GM12878 (cell line): ENCODE data around the gene REEP2. TPM values are rescaled to one million over a fixed set of nuclear protein-coding genes. Genes with fewer than 3 reads are reported as not detected.

Source experiments
- ATAC-seq: fragments of 200-7000 bp; cut with Tn5 transposase; 3 replicates; pipeline ENCODE4 v1.9.1; 2020; ENCODE audit warnings: mild to moderate bottlenecking, moderate library complexity
- BruUV-seq: library from RNA; stranded (reverse); fragments of 400-500 nt; replicated peaks from 2 replicates; lab custom pipeline; 2021; lab: Mats Ljungman, UMichigan
- CTCF ChIA-PET: fragments of 300-600 bp; sonication (Branson Sonifier 250); formaldehyde crosslinking; extraction: SDS; loops from one replicate; lab custom pipeline; 2021; ENCODE audit warnings: inconsistent platforms; lab: Yijun Ruan, JAX
- POLR2A ChIA-PET: fragments of 350-600 bp; formaldehyde crosslinking; extraction: SDS; loops from one replicate; lab custom pipeline; 2021; ENCODE audit warnings: inconsistent platforms; lab: Charles Lee
- RAD21 ChIA-PET: fragments of 300-600 bp; sonication (Branson Sonifier 250); formaldehyde crosslinking; loops from one replicate; lab custom pipeline; 2023; ENCODE audit warnings: antibody characterized with exemption; ENCODE audit not compliant: unreplicated experiment; lab: Charles Lee
- SMC1A ChIA-PET: fragments of 300-600 bp; sonication (Branson Sonifier 250); formaldehyde crosslinking; loops from one replicate; lab custom pipeline; 2023; ENCODE audit not compliant: unreplicated experiment, uncharacterized antibody; lab: Charles Lee
- DNase-seq: peaks from one replicate; pipeline ENCODE4 v3.0.0-alpha.2; 2011; ENCODE audit warnings: low read depth, low spot score
- FAIRE-seq: peaks from 3 replicates; lab custom pipeline; 2011; peaks lifted over from hg19 to GRCh38; lab: Jason Lieb, UNC
- H2AFZ ChIP-seq: 2 replicates; pipeline ENCODE4 v1.6.0; 2011; ENCODE audit warnings: low read depth, low read length, control low read depth; ENCODE audit not compliant: control insufficient read depth
- H3K27ac ChIP-seq: 2 replicates; pipeline ENCODE4 v1.5.1; 2011; ENCODE audit warnings: control low read depth; ENCODE audit not compliant: control insufficient read depth, insufficient read depth
- H3K27me3 ChIP-seq, 2 experiments: replicated peaks in 1 of 2; 2 replicates each; pipeline versions ENCODE4 v1.6.0 to v1.6.1; 2011; ENCODE audit warnings: low read length in 1 of 2; ENCODE audit not compliant: control insufficient read depth in 2 of 2, insufficient read depth in 2 of 2
- H3K36me3 ChIP-seq, 2 experiments: 2 replicates each; pipeline ENCODE4 v1.5.1; 2011; ENCODE audit warnings: low read length in 1 of 2; ENCODE audit not compliant: control insufficient read depth in 2 of 2, insufficient read depth in 2 of 2
- H3K4me1 ChIP-seq: 2 replicates; pipeline ENCODE4 v1.6.1; 2011; ENCODE audit warnings: mild to moderate bottlenecking, low read length, moderate library complexity, mixed read lengths; ENCODE audit not compliant: control insufficient read depth, insufficient read depth
- H3K4me2 ChIP-seq: 2 replicates; pipeline ENCODE4 v1.6.0; 2011; ENCODE audit warnings: control low read depth; ENCODE audit not compliant: control insufficient read depth, insufficient read depth
- H3K4me3 ChIP-seq: fragments of 200-600 bp; sonication (generic); 2 replicates; pipeline ENCODE4 v1.5.1; 2016
- H3K79me2 ChIP-seq: 2 replicates; pipeline ENCODE4 v1.6.0; 2011; ENCODE audit warnings: low read length; ENCODE audit not compliant: control insufficient read depth, insufficient read depth
- H3K9ac ChIP-seq: 2 replicates; pipeline ENCODE4 v1.8.0; 2011; ENCODE audit warnings: low read length, control low read depth, mixed read lengths; ENCODE audit not compliant: control insufficient read depth, insufficient read depth
- H3K9me3 ChIP-seq: replicated peaks from 3 replicates; pipeline ENCODE4 v1.5.1; 2011; ENCODE audit warnings: mild to moderate bottlenecking, low read length; ENCODE audit not compliant: control insufficient read depth, insufficient read depth
- H4K20me1 ChIP-seq: 2 replicates; pipeline ENCODE4 v1.6.0; 2011; ENCODE audit not compliant: control insufficient read depth, insufficient read depth
- ASH2L ChIP-seq: fragments of 300-600, 200-600 bp; sonication (generic); IDR thresholded peaks from 2 replicates; pipeline ENCODE4 v1.6.1; 2017; ENCODE audit warnings: low read depth, mild to moderate bottlenecking, borderline replicate concordance
- ATF2 ChIP-seq: IDR thresholded peaks from 2 replicates; pipeline ENCODE4 v1.6.1; 2012; ENCODE audit warnings: low read length, inconsistent platforms
- CHD4 ChIP-seq: fragments of 200-600 bp; sonication (generic); IDR thresholded peaks from 2 replicates; pipeline ENCODE4 v1.6.1; 2016; ENCODE audit warnings: mild to moderate bottlenecking
- DPF2 ChIP-seq: fragments of 450-650 bp; IDR thresholded peaks from 2 replicates; pipeline ENCODE4 v1.6.1; 2017; ENCODE audit warnings: mild to moderate bottlenecking
- EGR1 ChIP-seq, 2 experiments: IDR thresholded peaks; 1 replicate in 1 of 2; 2 replicates in 1 of 2; pipeline ENCODE4 v1.6.1; 2011 to 2012; ENCODE audit warnings: low read depth in 2 of 2, low read length in 2 of 2, borderline replicate concordance in 1 of 2, mild to moderate bottlenecking in 1 of 2, moderate library complexity in 1 of 2
- GATAD2B ChIP-seq: fragments of 450-650 bp; conservative IDR thresholded peaks from 2 replicates; pipeline ENCODE4 v1.6.1; 2017; ENCODE audit warnings: low read depth, mild to moderate bottlenecking, moderate library complexity
- HSF1 ChIP-seq: fragments of 150-350 bp; IDR thresholded peaks from 2 replicates; pipeline ENCODE4 v1.6.1; 2014; ENCODE audit warnings: mild to moderate bottlenecking, low read depth, low read length
- KDM1A ChIP-seq: fragments of 200-600 bp; sonication (generic); IDR thresholded peaks from 2 replicates; pipeline ENCODE4 v1.6.1; 2016; ENCODE audit warnings: borderline replicate concordance
- MEF2A ChIP-seq: IDR thresholded peaks from 2 replicates; pipeline ENCODE4 v1.6.1; 2011; ENCODE audit warnings: low read depth, mild to moderate bottlenecking, low read length, moderate library complexity; ENCODE audit not compliant: insufficient read depth
- RAD21 ChIP-seq: IDR thresholded peaks from 2 replicates; pipeline ENCODE4 v1.6.1; 2011; ENCODE audit warnings: mild to moderate bottlenecking, low read depth, low read length, moderate library complexity; ENCODE audit not compliant: insufficient read depth
- SMAD5 ChIP-seq: IDR thresholded peaks from 2 replicates; pipeline ENCODE4 v1.6.1; 2016; ENCODE audit warnings: antibody characterized with exemption, low read depth
- SPI1 ChIP-seq: IDR thresholded peaks from 2 replicates; pipeline ENCODE4 v1.6.1; 2011; ENCODE audit warnings: low read depth, mild to moderate bottlenecking, low read length, moderate library complexity, borderline replicate concordance; ENCODE audit not compliant: insufficient read depth
- STAT3 ChIP-seq: IDR thresholded peaks from 2 replicates; pipeline ENCODE4 v1.6.1; 2011; ENCODE audit warnings: low read depth, low read length, improper control_type of control experiment
- SUZ12 ChIP-seq: fragments of 200-600 bp; sonication (generic); IDR thresholded peaks from one replicate; pipeline ENCODE4 v1.6.1; 2018; ENCODE audit warnings: antibody characterized with exemption, mild to moderate bottlenecking; ENCODE audit not compliant: unreplicated experiment
- TAF1 ChIP-seq: IDR thresholded peaks from 2 replicates; pipeline ENCODE4 v1.6.1; 2011; ENCODE audit warnings: mild to moderate bottlenecking, low read depth, low read length, borderline replicate concordance
- TCF7 ChIP-seq: IDR thresholded peaks from 2 replicates; pipeline ENCODE4 v1.6.1; 2014; ENCODE audit warnings: antibody characterized with exemption, borderline replicate concordance
- YY1 ChIP-seq: IDR thresholded peaks from 2 replicates; pipeline ENCODE4 v1.6.1; 2011; ENCODE audit warnings: low read depth, mild to moderate bottlenecking, low read length
- WGBS: methylation state at CpG from one replicate; pipeline ENCODE4 v1.1.6; 2016; ENCODE audit warnings: low lambda C conversion rate; ENCODE audit not compliant: insufficient replicate concordance, insufficient coverage; ENCODE audit errors: missing lambda C conversion rate; 5-methylcytosine and 5-hydroxymethylcytosine counted together
- in situ Hi-C: fragments of 300-500 bp; cut with MboI; formaldehyde crosslinking; loops from 9 replicates; pipeline ENCODE4 v1.14.3; 2018; ENCODE audit warnings: mixed read lengths
- intact Hi-C: fragments of 100-400 bp; cut with micrococcal nuclease; formaldehyde crosslinking; loops from one replicate; pipeline ENCODE4 v1.14.2; 2022; ENCODE audit not compliant: unreplicated experiment
- polyA plus RNA-seq, 11 experiments: library from polyadenylated mRNA; depleted of rRNA in 4 of 11; unstranded in 6 of 11; stranded (reverse) in 5 of 11; fragments of >200 nt; fragmentation: Nextera tagmentation in 4 of 11; fragmentation: Illumina TruSeq in 1 of 11; extraction: Ambion mirVana in 4 of 11; extraction: Trizol in 1 of 11; gene quantifications; 1 replicate in 1 of 11; 2 replicates in 10 of 11; pipeline versions ENCODE4 v1.2.1 to v1.2.3, GENCODE V29; 2011 to 2016; ENCODE audit warnings: inconsistent platforms in 2 of 11, missing spikeins in 2 of 11, low read depth in 1 of 11
- total RNA-seq, 4 experiments: library from RNA; depleted of rRNA in 3 of 4; stranded (reverse); fragments of >200 nt in 3 of 4; fragmentation: Illumina TruSeq in 1 of 4; extraction: Trizol in 1 of 4; gene quantifications; 2 replicates each; pipeline versions ENCODE4 v1.2.1 to v1.2.3, GENCODE V29; 2013 to 2021
- TF ChIP-seq, protein P1 (sequence below): fragments of 450-650 bp; formaldehyde crosslinking; IDR thresholded peaks from 2 replicates; pipeline ENCODE4 v1.5.0; 2022; ENCODE audit warnings: mild to moderate bottlenecking, missing genetic modification characterization

REEP2 gene
- total and polyA plus RNA-seq, 10 of the 15 experiments (the other 5 are each of a cell fraction or from before 2014, with no cell fraction given), result 0.10 to 3.1 (median 2.0) TPM

- in situ Hi-C loops (no loop called here), intact Hi-C loops (loop anchor here (1.0 kb wide), 1 partner anchor 11 kb away; no protein-coding TSS in a partner anchor)
- no peak overlapping the region for H3K4me2 ChIP-seq
- H3K27me3 ChIP-seq, result peaks cover 0 to 6% of the 10 kb centered on the region in 2 experiments; a peak in 1 of 4 replicates
- H3K9ac ChIP-seq, result no peak overlapping the region
- no peak overlapping the region for H3K4me3 ChIP-seq
- H2AFZ ChIP-seq, result no peak overlapping the region
- no peak for DNase-seq
- ChIA-PET CTCF (interaction anchor here (1.0 kb wide), 1 partner anchor 77 kb away, joined by 5 read pairs; no protein-coding TSS in a partner anchor), POLR2A (interaction anchor here (0.9 kb wide), 1 partner anchor 11 kb away, joined by 5 read pairs; no protein-coding TSS in a partner anchor), SMC1A (interaction anchor here (1.0 to 2.0 kb wide), 3 partner anchors 11 to 38 kb away, joined by 3 to 7 read pairs (median 3); no protein-coding TSS in a partner anchor), RAD21 (no interaction called here)
- 44% methylated on average over 3 of the region's 3 CpGs for WGBS
- BruUV-seq, result no TSS peak
- no peaks in the 10 kb centered on the region for H3K9me3 ChIP-seq
- FAIRE-seq, result no peak
- H4K20me1 ChIP-seq, result no peaks in the 10 kb centered on the region
- H3K79me2 ChIP-seq, result no peaks in the 10 kb centered on the region
- H3K27ac ChIP-seq, result no peak overlapping the region
- no peaks in the 10 kb centered on the region; a peak in 1 of 4 replicates for H3K36me3 ChIP-seq
- H3K4me1 ChIP-seq, result peaks cover 5% of the 10 kb centered on the region
- no peak for ATAC-seq
- TF ChIP-seq CHD4 (no peak), DPF2 (no peak), SMAD5 (no peak), MEF2A (no peak), HSF1 (no peak), KDM1A (no peak), GATAD2B (no peak), TAF1 (no peak), RAD21 (no peak), STAT3 (no peak), SUZ12 (no peak), ASH2L (no peak), EGR1 (IDR thresholded peaks at IDR 0.05; ENCODE audit: borderline replicate concordance in 1 of 2, low read depth in 2 of 2, low read length in 2 of 2) (no peak), ATF2 (no peak), TCF7 (no peak), SPI1 (no peak), YY1 (no peak)
- TF ChIP-seq, protein P1, sequence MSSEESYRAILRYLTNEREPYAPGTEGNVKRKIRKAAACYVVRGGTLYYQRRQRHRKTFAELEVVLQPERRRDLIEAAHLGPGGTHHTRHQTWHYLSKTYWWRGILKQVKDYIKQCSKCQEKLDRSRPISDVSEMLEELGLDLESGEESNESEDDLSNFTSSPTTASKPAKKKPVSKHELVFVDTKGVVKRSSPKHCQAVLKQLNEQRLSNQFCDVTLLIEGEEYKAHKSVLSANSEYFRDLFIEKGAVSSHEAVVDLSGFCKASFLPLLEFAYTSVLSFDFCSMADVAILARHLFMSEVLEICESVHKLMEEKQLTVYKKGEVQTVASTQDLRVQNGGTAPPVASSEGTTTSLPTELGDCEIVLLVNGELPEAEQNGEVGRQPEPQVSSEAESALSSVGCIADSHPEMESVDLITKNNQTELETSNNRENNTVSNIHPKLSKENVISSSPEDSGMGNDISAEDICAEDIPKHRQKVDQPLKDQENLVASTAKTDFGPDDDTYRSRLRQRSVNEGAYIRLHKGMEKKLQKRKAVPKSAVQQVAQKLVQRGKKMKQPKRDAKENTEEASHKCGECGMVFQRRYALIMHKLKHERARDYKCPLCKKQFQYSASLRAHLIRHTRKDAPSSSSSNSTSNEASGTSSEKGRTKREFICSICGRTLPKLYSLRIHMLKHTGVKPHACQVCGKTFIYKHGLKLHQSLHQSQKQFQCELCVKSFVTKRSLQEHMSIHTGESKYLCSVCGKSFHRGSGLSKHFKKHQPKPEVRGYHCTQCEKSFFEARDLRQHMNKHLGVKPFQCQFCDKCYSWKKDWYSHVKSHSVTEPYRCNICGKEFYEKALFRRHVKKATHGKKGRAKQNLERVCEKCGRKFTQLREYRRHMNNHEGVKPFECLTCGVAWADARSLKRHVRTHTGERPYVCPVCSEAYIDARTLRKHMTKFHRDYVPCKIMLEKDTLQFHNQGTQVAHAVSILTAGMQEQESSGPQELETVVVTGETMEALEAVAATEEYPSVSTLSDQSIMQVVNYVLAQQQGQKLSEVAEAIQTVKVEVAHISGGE, result no peak
These were observed 31.6 kb downstream of the REEP2 start for GRCh38 chr5:138470322-138471051.
